HFFc6 (cell line): Measurements from ENCODE around the gene SPATA17. TPM values are rescaled to one million over a fixed set of nuclear protein-coding genes. Genes with fewer than 3 reads are reported as not detected.

ENCODE experiments used
- DNase-seq: peaks from one replicate; pipeline ENCODE4 v3.0.0-alpha.2; 2018
- H3K27ac Mint-ChIP-seq: 2 replicates; pipeline ENCODE4 v1.8.0; 2020; ENCODE audit warnings: mild to moderate bottlenecking, mixed read lengths
- H3K27me3 Mint-ChIP-seq: 2 replicates; pipeline ENCODE4 v1.8.0; 2021; ENCODE audit warnings: mild to moderate bottlenecking, moderate library complexity, mixed read lengths; ENCODE audit not compliant: insufficient read depth
- H3K36me3 Mint-ChIP-seq: 2 replicates; pipeline ENCODE4 v1.8.0; 2021; ENCODE audit warnings: low read depth, mixed read lengths
- H3K4me1 Mint-ChIP-seq: 2 replicates; pipeline ENCODE4 v1.8.0; 2020; ENCODE audit warnings: low read depth, mixed read lengths
- H3K4me3 Mint-ChIP-seq: 2 replicates; pipeline ENCODE4 v1.8.0; 2020; ENCODE audit warnings: mild to moderate bottlenecking, moderate library complexity, mixed read lengths
- H3K9me3 Mint-ChIP-seq: 2 replicates; pipeline ENCODE4 v1.8.0; 2020; ENCODE audit warnings: mild to moderate bottlenecking, mixed read lengths
- CTCF ChIP-seq: fragments of 200-600 bp; sonication (generic); IDR thresholded peaks from 2 replicates; pipeline ENCODE4 v1.5.0; 2021; ENCODE audit warnings: antibody characterized with exemption, mild to moderate bottlenecking
- total RNA-seq, 6 experiments: library from RNA; stranded (reverse); fragmentation: NEBNext Ultra II Directional; extraction: Animal tissue kit (Norgen Biotek cat#: 25700); gene quantifications; 2 replicates in 1 of 6; 3 replicates in 5 of 6; pipeline ENCODE4 v1.2.3, GENCODE V29; 2021

SPATA17 gene
- total RNA-seq, 6 experiments from 2014 or later = 0.18 to 0.71 (median 0.37) TPM; not detected in 1

DNA sequence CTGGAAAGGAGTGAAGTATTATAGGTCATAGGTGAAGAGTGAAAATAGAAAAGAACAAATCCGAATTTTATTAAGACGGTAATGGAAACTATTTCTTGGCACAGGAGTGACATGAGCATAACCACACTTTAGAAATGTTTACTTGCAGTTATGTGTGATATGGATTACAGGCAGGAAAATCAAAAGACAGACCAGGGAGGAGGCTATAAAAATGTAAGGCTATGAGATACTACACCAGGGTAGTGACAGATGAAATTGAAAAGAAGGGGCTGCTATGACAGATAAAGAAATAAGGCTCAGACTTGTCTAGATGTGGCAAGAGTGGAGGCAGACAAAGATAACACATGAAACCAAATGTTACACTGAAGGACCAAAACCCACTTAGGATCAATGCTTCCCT, 32.0 kb upstream of the SPATA17 start:
- no peak overlapping the region for H3K4me3 Mint-ChIP-seq
- H3K9me3 Mint-ChIP-seq = no peaks in the 10 kb centered on the region
- TF ChIP-seq CTCF = no peak
- H3K36me3 Mint-ChIP-seq = peaks cover 6% of the 10 kb centered on the region; the same call in 1 of the 2 replicates
- H3K27me3 Mint-ChIP-seq = no peaks in the 10 kb centered on the region
- H3K4me1 Mint-ChIP-seq = peaks cover 7% of the 10 kb centered on the region
- DNase-seq = no peak
- H3K27ac Mint-ChIP-seq = no peak overlapping the region

DNA sequence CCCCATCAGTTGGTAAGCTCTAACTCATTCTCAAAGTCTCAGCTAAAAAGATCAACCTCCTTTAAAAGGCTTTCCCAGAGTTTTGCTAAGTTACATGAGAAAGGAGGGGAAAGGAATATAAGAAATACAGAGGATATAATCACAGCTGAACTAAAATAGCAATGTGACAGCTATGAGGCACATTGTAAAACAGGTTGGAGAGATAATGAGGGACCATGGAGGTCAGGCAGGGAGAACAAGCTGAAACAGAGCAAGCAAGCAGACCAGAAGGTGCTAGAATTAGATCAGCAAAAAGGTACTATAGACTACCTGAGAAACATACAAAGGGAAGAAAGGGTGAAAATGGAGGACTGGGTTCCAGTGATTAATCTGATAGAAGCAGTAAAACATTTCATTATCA, 28.8 kb upstream of the SPATA17 start:
- Mint-ChIP-seq H3K27me3 (no peaks in the 10 kb centered on the region), H3K36me3 (peaks cover 12% of the 10 kb centered on the region; the same call in 1 of the 2 replicates), H3K4me3 (no peak overlapping the region), H3K9me3 (no peaks in the 10 kb centered on the region), H3K27ac (no peak overlapping the region), H3K4me1 (no peaks in the 10 kb centered on the region)
- no peak for DNase-seq
- no peak for TF ChIP-seq CTCF

- H3K4me1 Mint-ChIP-seq = no peaks in the 10 kb centered on the region
- no peak for DNase-seq
Observed at GRCh38 chr1:217605390-217605789, 25.8 kb upstream of the SPATA17 start.

DNA sequence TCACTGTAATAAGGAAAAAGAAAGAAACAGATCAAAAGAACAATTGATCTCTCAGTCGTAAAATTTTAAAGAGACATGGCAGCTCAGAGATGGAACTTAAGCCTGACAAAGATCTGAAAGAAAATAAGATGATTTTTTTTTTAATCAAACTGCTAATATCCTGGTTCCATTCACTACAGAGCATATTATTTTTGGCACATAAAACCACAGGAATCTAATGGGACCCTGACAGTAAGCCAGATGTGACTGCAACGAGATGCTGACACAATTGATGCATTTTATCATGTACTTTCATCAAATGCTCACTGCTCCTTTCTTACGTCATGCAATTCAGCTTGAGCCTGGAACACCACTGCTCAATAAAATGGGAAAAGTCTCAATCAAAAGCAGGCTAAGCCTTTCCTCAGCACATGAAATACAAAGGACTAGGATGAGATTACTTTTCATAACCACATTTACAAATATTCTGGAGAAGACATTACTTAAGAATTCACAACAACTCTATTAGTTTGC, 16.9 kb upstream of the SPATA17 start:
- peaks cover 5% of the 10 kb centered on the region; the same call in 1 of the 2 replicates for H3K4me1 Mint-ChIP-seq
- no peak for TF ChIP-seq CTCF
- DNase-seq = no peak
- no peaks in the 10 kb centered on the region for H3K9me3 Mint-ChIP-seq
- no peaks in the 10 kb centered on the region; the same call in 1 of the 2 replicates for H3K36me3 Mint-ChIP-seq
- no peak overlapping the region for H3K27ac Mint-ChIP-seq
- no peak overlapping the region for H3K4me3 Mint-ChIP-seq
- H3K27me3 Mint-ChIP-seq = no peaks in the 10 kb centered on the region; the same call in 1 of the 2 replicates

More at GRCh38 chr1:217605390-217605789, 25.8 kb upstream of the SPATA17 start:
- no peak for TF ChIP-seq CTCF
- peaks cover 19% of the 10 kb centered on the region for H3K36me3 Mint-ChIP-seq
- no peak overlapping the region for H3K27ac Mint-ChIP-seq
- H3K4me3 Mint-ChIP-seq = no peak overlapping the region
- no peaks in the 10 kb centered on the region for H3K27me3 Mint-ChIP-seq
- H3K9me3 Mint-ChIP-seq = no peaks in the 10 kb centered on the region

DNA sequence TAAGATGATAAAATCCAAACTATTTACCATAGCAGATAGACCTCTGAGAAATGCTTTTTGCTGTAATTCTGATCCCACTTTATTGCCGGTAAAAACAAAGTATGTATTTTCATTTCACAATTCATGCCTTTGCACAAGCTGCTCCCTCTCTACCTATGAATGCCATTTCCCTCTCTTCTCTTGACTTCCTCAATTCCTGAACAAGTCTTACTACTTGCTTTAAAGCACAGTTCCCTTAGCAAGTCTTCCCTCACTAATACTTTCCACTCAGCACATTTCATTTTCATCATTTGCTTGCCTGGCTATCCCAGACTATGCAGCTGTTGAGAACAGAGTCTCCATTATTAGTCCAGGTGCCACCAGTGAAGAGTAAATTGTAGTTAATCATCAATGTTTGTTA, 14.0 kb upstream of the SPATA17 start:
- peaks cover 9% of the 10 kb centered on the region for H3K36me3 Mint-ChIP-seq
- H3K27ac Mint-ChIP-seq = no peak overlapping the region
- H3K4me3 Mint-ChIP-seq = no peak overlapping the region
- peaks cover 2% of the 10 kb centered on the region; the same call in 1 of the 2 replicates for H3K27me3 Mint-ChIP-seq
- no peak for DNase-seq
- peaks cover 14% of the 10 kb centered on the region; the same call in 1 of the 2 replicates for H3K4me1 Mint-ChIP-seq
- TF ChIP-seq CTCF = no peak
- no peaks in the 10 kb centered on the region for H3K9me3 Mint-ChIP-seq
